Ishikawa (cell line): ENCODE results near the gene GCFC2.

Experiments used
- CEBPB ChIP-seq: IDR thresholded peaks from 2 replicates; pipeline ENCODE4 v1.6.1; 2012
- CREB1 ChIP-seq: IDR thresholded peaks from 2 replicates; pipeline ENCODE4 v1.6.1; 2012; ENCODE audit warnings: low read depth
- EGR1 ChIP-seq: IDR thresholded peaks from 2 replicates; pipeline ENCODE4 v1.6.1; 2012
- EP300 ChIP-seq: IDR thresholded peaks from 2 replicates; pipeline ENCODE4 v1.6.1; 2012; ENCODE audit warnings: borderline replicate concordance
- FOXM1 ChIP-seq: IDR thresholded peaks from 2 replicates; pipeline ENCODE4 v1.6.1; 2012; ENCODE audit warnings: low read depth, borderline replicate concordance
- MAX ChIP-seq: IDR thresholded peaks from 2 replicates; pipeline ENCODE4 v1.6.1; 2012
- NFIC ChIP-seq: IDR thresholded peaks from 2 replicates; pipeline ENCODE4 v1.6.1; 2012
- RAD21 ChIP-seq: IDR thresholded peaks from 2 replicates; pipeline ENCODE4 v1.6.1; 2012; ENCODE audit warnings: low read depth
- REST ChIP-seq: IDR thresholded peaks from 2 replicates; pipeline ENCODE4 v1.6.1; 2012; ENCODE audit warnings: low read depth, mild to moderate bottlenecking
- TAF1 ChIP-seq: IDR thresholded peaks from 2 replicates; pipeline ENCODE4 v1.6.1; 2012; ENCODE audit warnings: low read depth, mild to moderate bottlenecking
- TCF12 ChIP-seq: IDR thresholded peaks from 2 replicates; pipeline ENCODE4 v1.6.1; 2012; ENCODE audit warnings: low read depth
- TEAD4 ChIP-seq: IDR thresholded peaks from 2 replicates; pipeline ENCODE4 v1.6.1; 2012
- YY1 ChIP-seq: IDR thresholded peaks from 2 replicates; pipeline ENCODE4 v1.6.1; 2012; ENCODE audit warnings: low read depth
- ZBTB7A ChIP-seq: IDR thresholded peaks from 2 replicates; pipeline ENCODE4 v1.6.1; 2012; ENCODE audit warnings: low read depth
- TF ChIP-seq, protein P1 (sequence below): IDR thresholded peaks from 2 replicates; pipeline ENCODE4 v1.6.1; 2012

GCFC2 gene

GRCh38 chr2:75621228-75621627 lies 89.5 kb downstream of the GCFC2 start:
- no peak for TF ChIP-seq CREB1
- TF ChIP-seq FOXM1 = no peak
- no peak for TF ChIP-seq EGR1
- TF ChIP-seq ZBTB7A = no peak
- TF ChIP-seq TCF12 = no peak
- TF ChIP-seq NFIC = no peak
- TF ChIP-seq TAF1 = no peak
- no peak for TF ChIP-seq TEAD4
- TF ChIP-seq RAD21 = no peak
- TF ChIP-seq REST = no peak
- no peak for TF ChIP-seq YY1
- TF ChIP-seq EP300 = no peak
- TF ChIP-seq, protein P1, sequence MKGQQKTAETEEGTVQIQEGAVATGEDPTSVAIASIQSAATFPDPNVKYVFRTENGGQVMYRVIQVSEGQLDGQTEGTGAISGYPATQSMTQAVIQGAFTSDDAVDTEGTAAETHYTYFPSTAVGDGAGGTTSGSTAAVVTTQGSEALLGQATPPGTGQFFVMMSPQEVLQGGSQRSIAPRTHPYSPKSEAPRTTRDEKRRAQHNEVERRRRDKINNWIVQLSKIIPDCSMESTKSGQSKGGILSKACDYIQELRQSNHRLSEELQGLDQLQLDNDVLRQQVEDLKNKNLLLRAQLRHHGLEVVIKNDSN = no peak
- no peak for TF ChIP-seq CEBPB
- TF ChIP-seq MAX = no peak

DNA sequence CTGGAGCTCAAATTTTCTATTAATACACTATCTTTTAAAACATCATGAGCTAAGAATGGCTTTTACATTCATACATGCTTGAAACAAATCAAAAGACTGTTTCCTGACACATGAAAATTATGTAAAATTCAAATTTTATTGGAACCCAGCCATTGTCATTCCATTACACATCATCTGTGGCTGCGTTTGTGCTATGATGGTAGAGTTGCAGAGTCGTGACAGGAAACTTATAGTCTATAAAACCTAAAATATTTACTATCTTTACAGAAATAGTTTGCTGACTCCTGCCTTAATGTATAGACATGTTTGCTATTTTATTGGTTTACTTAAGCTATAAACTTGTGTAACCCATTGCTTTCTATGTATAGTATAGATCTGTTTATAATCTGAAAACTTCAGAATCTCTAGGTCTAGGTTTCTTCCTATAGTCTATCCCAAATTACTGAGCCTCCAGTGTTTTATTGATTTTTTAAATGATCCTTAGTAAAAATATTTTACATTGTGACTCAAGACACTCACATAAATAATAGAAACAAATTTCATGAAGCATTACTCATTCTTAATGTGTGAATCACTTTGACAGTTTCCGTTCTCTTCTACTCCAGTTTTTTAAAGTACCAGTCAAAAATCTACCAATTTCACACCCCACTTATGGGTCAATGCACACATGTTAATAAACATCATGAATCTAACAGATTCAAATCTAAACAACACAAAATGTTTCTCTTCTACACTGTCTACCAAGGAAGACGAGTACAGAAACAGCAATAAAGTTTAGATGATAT lies 90.6 kb downstream of the GCFC2 start:
- TF ChIP-seq, protein P1 = no peak
- TF ChIP-seq ZBTB7A = no peak
- TF ChIP-seq MAX = no peak
- no peak for TF ChIP-seq EGR1
- TF ChIP-seq RAD21 = no peak
- TF ChIP-seq REST = no peak
- no peak for TF ChIP-seq TEAD4
- no peak for TF ChIP-seq TCF12
- TF ChIP-seq FOXM1 = no peak
- no peak for TF ChIP-seq EP300
- TF ChIP-seq TAF1 = no peak
- no peak for TF ChIP-seq CREB1
- no peak for TF ChIP-seq CEBPB
- TF ChIP-seq NFIC = no peak
- TF ChIP-seq YY1 = no peak

- TF ChIP-seq CEBPB (no peak), MAX (no peak), CREB1 (no peak), ZBTB7A (no peak), NFIC (no peak), EGR1 (no peak), EP300 (no peak), TCF12 (no peak), YY1 (no peak), TEAD4 (no peak), RAD21 (no peak), REST (no peak), TAF1 (no peak), FOXM1 (no peak)
- TF ChIP-seq, protein P1 = no peak
Measured at GRCh38 chr2:75616933-75617332, 93.8 kb downstream of the GCFC2 start.
